ENCODE results near the gene KIF25.

- TF ChIP-seq CTCF (IDR thresholded peaks at IDR 0.05): no peak
- no peak for TF ChIP-seq ELK1 (IDR thresholded peaks at IDR 0.05; ENCODE audit: low read depth, low read length)
- TF ChIP-seq MAZ (IDR thresholded peaks at IDR 0.05; ENCODE audit: borderline replicate concordance, low read depth, low read length): no peak
- no peak for TF ChIP-seq POLR2A (IDR thresholded peaks at IDR 0.05; ENCODE audit: low read length)
- no peak for TF ChIP-seq EP300 (IDR thresholded peaks at IDR 0.05)
- no peak for TF ChIP-seq ESRRA (IDR thresholded peaks at IDR 0.05; ENCODE audit: borderline replicate concordance, low read length)
- TF ChIP-seq REST (IDR thresholded peaks at IDR 0.05): no peak
- no peak for TF ChIP-seq JUNB (IDR thresholded peaks at IDR 0.05)
- TF ChIP-seq BHLHE40 (IDR thresholded peaks at IDR 0.05; ENCODE audit: low read depth, low read length): no peak
Observed at GRCh38 chr6:168057836-168058235, 60.4 kb downstream of the KIF25 start.

Data from A549 (cell line).